H1 (cell line): ENCODE measurements around the gene RBMS1. TPM values are rescaled to one million over a fixed set of nuclear protein-coding genes. Genes with fewer than 3 reads are reported as not detected.

Experiments used
- CTCF ChIA-PET: fragments of 300-600 bp; sonication (Branson Sonifier 250); formaldehyde crosslinking; loops from one replicate; lab custom pipeline; 2021; ENCODE audit not compliant: partially characterized antibody; lab: Charles Lee
- POLR2A ChIA-PET: fragments of 300-600 bp; sonication (Branson Sonifier 250); formaldehyde crosslinking; loops from one replicate; lab custom pipeline; 2021; ENCODE audit warnings: inconsistent platforms; ENCODE audit not compliant: partially characterized antibody; lab: Charles Lee
- DNase-seq, 2 experiments: peaks; one replicate each; pipeline versions ENCODE4 v3.0.0 to v3.0.0-alpha.2; 2010 to 2022; ENCODE audit warnings: low spot score in 2 of 2, low read depth in 1 of 2, mixed read lengths in 1 of 2
- FAIRE-seq: peaks from 2 replicates; lab custom pipeline; 2011; peaks lifted over from hg19 to GRCh38; lab: Jason Lieb, UNC
- H2AFZ ChIP-seq: 2 replicates; pipeline ENCODE4 v1.8.1; 2012; ENCODE audit warnings: low read length, inconsistent platforms
- H2AK5ac ChIP-seq: 2 replicates; pipeline ENCODE4 v1.6.1; 2013; ENCODE audit warnings: low read depth, low read length
- H2BK120ac ChIP-seq: replicated peaks from 2 replicates; pipeline ENCODE3; 2013; ENCODE audit warnings: low read depth, low read length, inconsistent platforms
- H2BK12ac ChIP-seq: 2 replicates; pipeline ENCODE4 v1.6.1; 2013; ENCODE audit warnings: low read depth, low read length
- H2BK15ac ChIP-seq: 2 replicates; pipeline ENCODE4 v1.6.1; 2013; ENCODE audit warnings: low read length
- H2BK20ac ChIP-seq: 2 replicates; pipeline ENCODE4 v1.6.1; 2013; ENCODE audit warnings: low read length
- H2BK5ac ChIP-seq: 2 replicates; pipeline ENCODE4 v1.6.1; 2013; ENCODE audit warnings: low read depth, low read length
- H3K14ac ChIP-seq: 2 replicates; pipeline ENCODE4 v1.6.1; 2013; ENCODE audit warnings: inconsistent platforms; ENCODE audit not compliant: insufficient read length
- H3K18ac ChIP-seq: 2 replicates; pipeline ENCODE4 v1.6.1; 2013; ENCODE audit warnings: low read length; ENCODE audit errors: extremely low read depth
- H3K23ac ChIP-seq: 2 replicates; pipeline ENCODE4 v1.6.1; 2013; ENCODE audit warnings: inconsistent platforms; ENCODE audit not compliant: insufficient read length
- H3K23me2 ChIP-seq: 2 replicates; pipeline ENCODE4 v1.6.1; 2013; ENCODE audit warnings: low read depth, low read length
- H3K27ac ChIP-seq: 2 replicates; pipeline ENCODE4 v1.6.1; 2011; ENCODE audit warnings: low read depth, low read length, inconsistent platforms
- H3K27me3 ChIP-seq, 4 experiments: replicated peaks in 1 of 4; 1 replicate in 1 of 4; 2 replicates in 3 of 4; pipeline versions ENCODE4 v1.6.1 to v1.8.1; 2011 to 2013; ENCODE audit warnings: low read length in 3 of 4, mild to moderate bottlenecking in 3 of 4, inconsistent platforms in 2 of 4, mixed read lengths in 2 of 4, moderate library complexity in 1 of 4; ENCODE audit not compliant: control insufficient read depth in 3 of 4, insufficient read depth in 3 of 4; ENCODE audit errors: extremely low read depth in 1 of 4
- H3K36me3 ChIP-seq, 4 experiments: 2 replicates each; pipeline versions ENCODE4 v1.6.1 to v1.8.1; 2011 to 2013; ENCODE audit warnings: mild to moderate bottlenecking in 4 of 4, low read length in 3 of 4, moderate library complexity in 2 of 4, control low read depth in 1 of 4, inconsistent platforms in 1 of 4; ENCODE audit not compliant: insufficient read depth in 4 of 4, control insufficient read depth in 2 of 4
- H3K4ac ChIP-seq: replicated peaks from 2 replicates; pipeline ENCODE3; 2013; ENCODE audit warnings: low read length, low read depth, mixed read lengths, inconsistent platforms; ENCODE audit not compliant: insufficient read length
- H3K4me1 ChIP-seq, 4 experiments: replicated peaks in 1 of 4; 1 replicate in 1 of 4; 2 replicates in 3 of 4; pipeline versions ENCODE4 v1.6.1 to v1.8.1; 2011 to 2013; ENCODE audit warnings: low read length in 3 of 4, inconsistent platforms in 2 of 4, mixed read lengths in 1 of 4; ENCODE audit not compliant: insufficient read depth in 4 of 4, control insufficient read depth in 3 of 4
- H3K4me2 ChIP-seq, 2 experiments: 2 replicates each; pipeline versions ENCODE4 v1.6.1 to v1.8.1; 2011 to 2013; ENCODE audit warnings: low read depth in 2 of 2, low read length in 2 of 2, control low read depth in 1 of 2, inconsistent platforms in 1 of 2, mild to moderate bottlenecking in 1 of 2; ENCODE audit not compliant: insufficient read depth in 1 of 2
- H3K4me3 ChIP-seq, 4 experiments: fragments of 200-600, 300-600 bp in 1 of 4; sonication (generic), shearing (Covaris generic), sonication (Bioruptor Twin) in 1 of 4; 2 replicates each; pipeline versions ENCODE4 v1.5.1 to v1.8.1; 2011 to 2016; ENCODE audit warnings: low read length in 4 of 4, low read depth in 3 of 4, control low read depth in 2 of 4, inconsistent platforms in 2 of 4, mild to moderate bottlenecking in 2 of 4, mixed read lengths in 1 of 4, moderate library complexity in 1 of 4; ENCODE audit not compliant: insufficient read depth in 2 of 4; ENCODE audit errors: extremely low read depth in 1 of 4
- H3K56ac ChIP-seq: replicated peaks from 2 replicates; pipeline ENCODE3; 2013; ENCODE audit warnings: low read depth, mild to moderate bottlenecking, mixed read lengths, low read length, inconsistent platforms; ENCODE audit not compliant: insufficient read length
- H3K79me1 ChIP-seq: 2 replicates; pipeline ENCODE4 v1.6.1; 2013; ENCODE audit warnings: low read depth, low read length, control low read depth
- H3K79me2 ChIP-seq, 2 experiments: 2 replicates each; pipeline versions ENCODE4 v1.6.1 to v1.8.1; 2012 to 2013; ENCODE audit warnings: low read length in 2 of 2, mild to moderate bottlenecking in 2 of 2, inconsistent platforms in 1 of 2; ENCODE audit not compliant: insufficient read depth in 2 of 2, control insufficient read depth in 1 of 2
- H3K9ac ChIP-seq, 4 experiments: replicated peaks in 1 of 4; 1 replicate in 1 of 4; 2 replicates in 3 of 4; pipeline versions ENCODE4 v1.6.1 to v1.8.1; 2011 to 2013; ENCODE audit warnings: low read depth in 3 of 4, low read length in 3 of 4, control low read depth in 2 of 4, mild to moderate bottlenecking in 2 of 4, moderate library complexity in 2 of 4, inconsistent platforms in 1 of 4; ENCODE audit errors: extremely low read depth in 1 of 4
- H3K9me3 ChIP-seq, 2 experiments: 2 replicates each; pipeline versions ENCODE4 v1.6.1 to v1.8.1; 2012 to 2013; ENCODE audit warnings: mild to moderate bottlenecking in 2 of 2, moderate library complexity in 2 of 2, control low read depth in 1 of 2, inconsistent platforms in 1 of 2, low read depth in 1 of 2, low read length in 1 of 2, mixed read lengths in 1 of 2; ENCODE audit not compliant: insufficient read depth in 2 of 2
- H4K20me1 ChIP-seq, 2 experiments: replicated peaks in 1 of 2; 2 replicates each; pipeline versions ENCODE3 to v1.8.1; 2011 to 2013; ENCODE audit warnings: inconsistent platforms in 2 of 2, low read length in 2 of 2, mild to moderate bottlenecking in 1 of 2; ENCODE audit not compliant: insufficient read depth in 2 of 2, control insufficient read depth in 1 of 2
- H4K5ac ChIP-seq: 2 replicates; pipeline ENCODE4 v1.6.1; 2013; ENCODE audit warnings: low read length, low read depth, mixed read lengths, inconsistent platforms; ENCODE audit not compliant: insufficient read length
- H4K8ac ChIP-seq: 2 replicates; pipeline ENCODE4 v1.8.0; 2013; ENCODE audit warnings: mild to moderate bottlenecking, moderate library complexity, low read length, inconsistent platforms; ENCODE audit not compliant: insufficient read depth; ENCODE audit errors: extremely low read depth
- H4K91ac ChIP-seq: replicated peaks from 2 replicates; pipeline ENCODE3; 2013; ENCODE audit warnings: low read length, mixed read lengths, inconsistent platforms; ENCODE audit not compliant: insufficient read length
- CHD2 ChIP-seq: IDR thresholded peaks from 2 replicates; pipeline ENCODE4 v1.6.1; 2012; ENCODE audit warnings: low read length, improper control_type of control experiment
- EP300 ChIP-seq, 2 experiments: IDR thresholded peaks; 1 replicate in 1 of 2; 2 replicates in 1 of 2; pipeline ENCODE4 v1.6.1; 2011 to 2012; ENCODE audit warnings: low read depth in 2 of 2, low read length in 2 of 2, mild to moderate bottlenecking in 2 of 2, borderline replicate concordance in 1 of 2, inconsistent platforms in 1 of 2, moderate library complexity in 1 of 2
- PHF8 ChIP-seq: fragments of 200-600 bp; sonication (generic); conservative IDR thresholded peaks from 2 replicates; pipeline ENCODE4 v1.7.1; 2012; ENCODE audit warnings: low read depth, mild to moderate bottlenecking, inconsistent platforms, low read length, moderate library complexity
- POLR2A ChIP-seq, 2 experiments: IDR thresholded peaks; 1 replicate in 1 of 2; 2 replicates in 1 of 2; pipeline ENCODE4 v1.6.1; 2011; ENCODE audit warnings: low read depth in 2 of 2, low read length in 2 of 2, mild to moderate bottlenecking in 2 of 2; ENCODE audit errors: control extremely low read depth in 1 of 2
- RNF2 ChIP-seq: fragments of 200-900, 300-1000 bp; sonication (generic); IDR thresholded peaks from 2 replicates; pipeline ENCODE4 v1.7.1; 2016; ENCODE audit warnings: borderline replicate concordance, low read depth, mild to moderate bottlenecking, antibody characterized with exemption, low read length; ENCODE audit not compliant: poor library complexity, severe bottlenecking; ENCODE audit errors: missing control alignments
- RXRA ChIP-seq: IDR thresholded peaks from 2 replicates; pipeline ENCODE4 v1.6.1; 2011; ENCODE audit warnings: low read depth, mild to moderate bottlenecking, low read length, moderate library complexity; ENCODE audit not compliant: insufficient read depth
- SAP30 ChIP-seq: fragments of 300-600 bp; sonication (generic); IDR thresholded peaks from 2 replicates; pipeline ENCODE4 v1.7.1; 2012; ENCODE audit warnings: low read length, moderate library complexity, mild to moderate bottlenecking, inconsistent platforms; ENCODE audit not compliant: insufficient read depth, insufficient replicate concordance
- SP1 ChIP-seq: IDR thresholded peaks from 2 replicates; pipeline ENCODE4 v1.6.1; 2011; ENCODE audit warnings: low read depth, low read length
- SP4 ChIP-seq: IDR thresholded peaks from 2 replicates; pipeline ENCODE4 v1.6.1; 2012; ENCODE audit warnings: low read length, inconsistent platforms
- YY1 ChIP-seq: IDR thresholded peaks from 2 replicates; pipeline ENCODE4 v1.6.1; 2011; ENCODE audit warnings: low read depth, mild to moderate bottlenecking, low read length
- WGBS, 2 experiments: shearing (Covaris generic) in 1 of 2; methylation state at CpG; one replicate each; pipeline versions ENCODE4 v1.1.6 to v1.1.7; 2013 to 2015; ENCODE audit warnings: low lambda C conversion rate in 2 of 2, mixed read lengths in 2 of 2, inconsistent platforms in 1 of 2, low coverage in 1 of 2, missing lambda C conversion rate in 1 of 2; ENCODE audit not compliant: insufficient replicate concordance in 2 of 2, insufficient coverage in 1 of 2, insufficient read length in 1 of 2; ENCODE audit errors: extremely low coverage in 1 of 2, missing lambda C conversion rate in 1 of 2; 5-methylcytosine and 5-hydroxymethylcytosine counted together
- polyA plus RNA-seq, 7 experiments: library from polyadenylated mRNA; depleted of rRNA in 3 of 7; stranded (reverse) in 5 of 7; unstranded in 2 of 7; fragments of >200 nt in 5 of 7; fragments of 200-250 nt in 2 of 7; gene quantifications; 1 replicate in 5 of 7; 2 replicates in 1 of 7; 4 replicates in 1 of 7; pipeline versions ENCODE4 v1.2.1 to v1.2.3, GENCODE V29; 2011 to 2013; ENCODE audit warnings: missing spikeins in 2 of 7, mixed read lengths in 2 of 7
- total RNA-seq: library from RNA; stranded (reverse); fragmentation: NEBNext Ultra II Directional; extraction: Animal tissue kit (Norgen Biotek cat#: 25700); gene quantifications from 2 replicates; pipeline ENCODE4 v1.2.1, GENCODE V29; 2021
- TF ChIP-seq, protein P1 (sequence below), 3 experiments: IDR thresholded peaks; 1 replicate in 2 of 3; 2 replicates in 1 of 3; pipeline versions ENCODE4 v1.5.1 to v1.6.1; 2011; ENCODE audit warnings: low read length in 3 of 3, mild to moderate bottlenecking in 3 of 3, inconsistent platforms in 2 of 3, low read depth in 1 of 3, moderate library complexity in 1 of 3; ENCODE audit not compliant: insufficient read depth in 1 of 3; ENCODE audit errors: control extremely low read depth in 1 of 3

The RBMS1 gene
- total and polyA plus RNA-seq, 2 of the 8 experiments (the other 6 are each of a cell fraction or from before 2014, with no cell fraction given) = 53.7 to 60.0 TPM

DNA sequence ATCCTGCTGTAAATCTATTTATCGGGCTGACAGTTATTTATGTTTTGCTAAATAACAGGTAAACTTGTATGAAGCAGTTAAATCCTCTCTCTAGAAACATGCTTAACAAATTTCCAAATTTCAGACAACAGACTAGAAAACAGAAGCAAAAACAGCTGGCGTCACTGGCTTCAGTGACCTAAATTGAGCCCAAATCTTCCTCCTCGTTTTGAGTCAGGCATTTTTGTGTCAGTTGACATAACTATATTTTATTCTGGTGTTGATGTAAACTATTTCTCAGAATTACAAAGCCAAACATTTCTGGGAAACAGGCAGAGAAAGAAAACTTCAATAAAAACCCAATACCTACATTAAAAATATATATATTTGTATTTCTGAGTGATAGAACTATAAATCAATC is 21.7 kb downstream of the RBMS1 start:
- Histone ChIP-seq H3K79me1 (no peaks in the 10 kb centered on the region), H3K14ac (no peak overlapping the region), H3K36me3 (no peaks in the 10 kb centered on the region), H3K9me3 (no peaks in the 10 kb centered on the region), H2BK12ac (no peak overlapping the region), H3K18ac (no peak overlapping the region), H3K27ac (no peak overlapping the region), H3K4me3 (no peak overlapping the region), H3K4me1 (peaks cover 0 to 10% (median 3%) of the 10 kb centered on the region in 4 experiments; a peak in 4 of 7 replicates), H2AK5ac (no peak overlapping the region), H4K91ac (no peak overlapping the region), H3K4me2 (no peak overlapping the region), H4K20me1 (peaks cover 0 to 2% of the 10 kb centered on the region in 2 experiments), H3K9ac (no peak overlapping the region), H3K27me3 (no peaks in the 10 kb centered on the region), H3K4ac (no peak overlapping the region), H2BK5ac (no peak overlapping the region), H2AFZ (no peak overlapping the region), H3K56ac (no peak overlapping the region), H4K5ac (no peak overlapping the region), H3K23ac (no peak overlapping the region), H2BK20ac (no peak overlapping the region), H3K23me2 (no peaks in the 10 kb centered on the region), H4K8ac (no peak overlapping the region), H3K79me2 (peaks cover 0 to 70% of the 10 kb centered on the region in 2 experiments; a peak in 3 of 4 replicates), H2BK120ac (no peak overlapping the region), H2BK15ac (no peak overlapping the region)
- FAIRE-seq (no peak), DNase-seq (no peak)
- WGBS, 2 experiments = 83% methylated on average over 3 of the region's 3 CpGs; no CpG with 5 or more reads in 1 of the 2 experiments
- CTCF ChIA-PET = interaction anchor here (0.7 kb wide), 1 partner anchor 99 kb away, joined by 3 read pairs; no protein-coding TSS in a partner anchor
- POLR2A ChIA-PET = no interaction called here
- TF ChIP-seq CHD2 = no peak
- no peak for TF ChIP-seq YY1
- TF ChIP-seq, protein P1, sequence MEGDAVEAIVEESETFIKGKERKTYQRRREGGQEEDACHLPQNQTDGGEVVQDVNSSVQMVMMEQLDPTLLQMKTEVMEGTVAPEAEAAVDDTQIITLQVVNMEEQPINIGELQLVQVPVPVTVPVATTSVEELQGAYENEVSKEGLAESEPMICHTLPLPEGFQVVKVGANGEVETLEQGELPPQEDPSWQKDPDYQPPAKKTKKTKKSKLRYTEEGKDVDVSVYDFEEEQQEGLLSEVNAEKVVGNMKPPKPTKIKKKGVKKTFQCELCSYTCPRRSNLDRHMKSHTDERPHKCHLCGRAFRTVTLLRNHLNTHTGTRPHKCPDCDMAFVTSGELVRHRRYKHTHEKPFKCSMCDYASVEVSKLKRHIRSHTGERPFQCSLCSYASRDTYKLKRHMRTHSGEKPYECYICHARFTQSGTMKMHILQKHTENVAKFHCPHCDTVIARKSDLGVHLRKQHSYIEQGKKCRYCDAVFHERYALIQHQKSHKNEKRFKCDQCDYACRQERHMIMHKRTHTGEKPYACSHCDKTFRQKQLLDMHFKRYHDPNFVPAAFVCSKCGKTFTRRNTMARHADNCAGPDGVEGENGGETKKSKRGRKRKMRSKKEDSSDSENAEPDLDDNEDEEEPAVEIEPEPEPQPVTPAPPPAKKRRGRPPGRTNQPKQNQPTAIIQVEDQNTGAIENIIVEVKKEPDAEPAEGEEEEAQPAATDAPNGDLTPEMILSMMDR (IDR thresholded peaks at IDR 0.05; ENCODE audit: control extremely low read depth in 1 of 3, insufficient read depth in 1 of 3, low read depth in 1 of 3, low read length in 3 of 3) = no peak
- no peak for TF ChIP-seq SP1
- no peak for TF ChIP-seq PHF8
- TF ChIP-seq POLR2A (IDR thresholded peaks at IDR 0.05; ENCODE audit: control extremely low read depth in 1 of 2, low read depth in 2 of 2, low read length in 2 of 2) = no peak
- no peak for TF ChIP-seq RXRA
- TF ChIP-seq EP300 (IDR thresholded peaks at IDR 0.05; ENCODE audit: borderline replicate concordance in 1 of 2, low read depth in 2 of 2, low read length in 2 of 2) = no peak
- no peak for TF ChIP-seq SAP30
- TF ChIP-seq RNF2 = no peak
- no peak for TF ChIP-seq SP4
